K562 (cell line): ENCODE measurements around the gene METTL21C. TPM values are rescaled to one million over a fixed set of nuclear protein-coding genes. Genes with fewer than 3 reads are reported as not detected.
A peak's percentile ranks its signal among the peaks of the same experiment; 100 is the strongest.

Experiments
- ATAC-seq: fragments of 200-7000 bp; cut with Tn5 transposase; 3 replicates; pipeline ENCODE4 v1.9.1; 2020; ENCODE audit warnings: moderate library complexity
- BruUV-seq: library from RNA; stranded (reverse); fragments of 400-500 nt; replicated peaks from 2 replicates; lab custom pipeline; 2021; lab: Mats Ljungman, UMichigan
- CTCF ChIA-PET: fragments of 300-600 bp; formaldehyde crosslinking; extraction: SDS; loops from one replicate; lab custom pipeline; 2021; ENCODE audit warnings: low intra/inter-chr PET ratio; lab: Yijun Ruan, JAX
- POLR2A ChIA-PET: fragments of 300-600, 350-650 bp; sonication (Branson Sonifier 250); formaldehyde crosslinking; extraction: SDS; loops from one replicate; lab custom pipeline; 2021; ENCODE audit warnings: antibody characterized with exemption, inconsistent platforms; lab: Yijun Ruan, JAX
- DNase-seq, 4 experiments: peaks; one replicate each; pipeline versions ENCODE4 v3.0.0 to v3.0.0-alpha.2; 2011 to 2018; ENCODE audit warnings: low spot score in 3 of 4, mixed read lengths in 3 of 4; ENCODE audit errors: extremely low read depth in 1 of 4
- FAIRE-seq: peaks from 2 replicates; lab custom pipeline; 2011; peaks lifted over from hg19 to GRCh38; lab: Jason Lieb, UNC
- H2AFZ ChIP-seq: 2 replicates; pipeline ENCODE4 v1.6.0; 2011; ENCODE audit warnings: low read depth, low read length, control low read depth, inconsistent platforms
- H3K27ac ChIP-seq: fragments of 200-600 bp; 3 replicates; pipeline ENCODE4 v1.8.0; 2011; ENCODE audit warnings: low read depth, mild to moderate bottlenecking, control low read depth, inconsistent platforms, low read length, moderate library complexity, mixed read lengths; ENCODE audit errors: extremely low read depth
- H3K27me3 ChIP-seq, 2 experiments: fragments of 300-600 bp in 1 of 2; 2 replicates in 1 of 2; 3 replicates in 1 of 2; pipeline versions ENCODE4 v1.6.0 to v1.8.0; 2011; ENCODE audit warnings: inconsistent platforms in 2 of 2, low read length in 2 of 2, mild to moderate bottlenecking in 1 of 2, mixed read lengths in 1 of 2, moderate library complexity in 1 of 2; ENCODE audit not compliant: control insufficient read depth in 2 of 2, insufficient read depth in 2 of 2
- H3K36me3 ChIP-seq: fragments of 300-600 bp; 3 replicates; pipeline ENCODE4 v1.8.0; 2011; ENCODE audit warnings: mild to moderate bottlenecking, low read length, inconsistent platforms; ENCODE audit not compliant: control insufficient read depth, insufficient read depth
- H3K4me1 ChIP-seq, 2 experiments: fragments of 200-600 bp in 1 of 2; replicated peaks in 1 of 2; 2 replicates in 1 of 2; 3 replicates in 1 of 2; pipeline versions ENCODE4 v1.5.1 to v1.8.0; 2011; ENCODE audit warnings: inconsistent platforms in 2 of 2, low read length in 2 of 2, mild to moderate bottlenecking in 1 of 2, mixed read lengths in 1 of 2, moderate library complexity in 1 of 2; ENCODE audit not compliant: control insufficient read depth in 2 of 2, insufficient read depth in 2 of 2
- H3K4me2 ChIP-seq: 2 replicates; pipeline ENCODE4 v1.6.1; 2011; ENCODE audit warnings: low read length, control low read depth, inconsistent platforms, mixed read lengths; ENCODE audit not compliant: insufficient read depth
- H3K4me3 ChIP-seq: fragments of 200-600 bp; sonication (generic), shearing (Covaris generic); 2 replicates; pipeline ENCODE4 v1.5.1; 2016; ENCODE audit warnings: control low read depth, inconsistent platforms
- H3K79me2 ChIP-seq: fragments of 200-600 bp; 3 replicates; pipeline ENCODE4 v1.8.0; 2011; ENCODE audit warnings: low read length, inconsistent platforms; ENCODE audit not compliant: control insufficient read depth, insufficient read depth
- H3K9ac ChIP-seq, 2 experiments: 2 replicates each; pipeline versions ENCODE4 v1.6.0 to v1.6.1; 2011; ENCODE audit warnings: low read depth in 2 of 2, low read length in 2 of 2, control low read depth in 1 of 2, inconsistent platforms in 1 of 2, mild to moderate bottlenecking in 1 of 2, mixed read lengths in 1 of 2; ENCODE audit not compliant: insufficient read depth in 1 of 2
- H3K9me1 ChIP-seq: one replicate; pipeline ENCODE4 v1.6.0; 2011; ENCODE audit warnings: inconsistent platforms, mild to moderate bottlenecking, low read length, moderate library complexity; ENCODE audit not compliant: control insufficient read depth, insufficient read depth
- H3K9me3 ChIP-seq: replicated peaks from 2 replicates; pipeline ENCODE4 v1.5.1; 2011; ENCODE audit warnings: low read depth, low read length, inconsistent platforms; ENCODE audit not compliant: control insufficient read depth, insufficient read depth
- H4K20me1 ChIP-seq: replicated peaks from 2 replicates; pipeline ENCODE4 v1.6.1; 2011; ENCODE audit warnings: low read length, inconsistent platforms, mixed read lengths; ENCODE audit not compliant: control insufficient read depth, insufficient read depth
- CBX8 ChIP-seq: fragments of 200-600 bp; sonication (generic); IDR thresholded peaks from 2 replicates; pipeline ENCODE4 v1.6.1; 2012; ENCODE audit warnings: borderline replicate concordance, mixed run types, low read depth, mild to moderate bottlenecking, moderate library complexity, mixed read lengths, low read length, control low read depth, inconsistent platforms; ENCODE audit not compliant: poor library complexity, severe bottlenecking; ENCODE audit errors: extremely low read depth
- FOXP4 ChIP-seq: sonication (generic); formaldehyde crosslinking; IDR thresholded peaks from 2 replicates; pipeline ENCODE4 v1.8.0; 2022; ENCODE audit warnings: mild to moderate bottlenecking, missing genetic modification reagents, borderline replicate concordance
- HMGXB4 ChIP-seq: sonication (generic); formaldehyde crosslinking; IDR thresholded peaks from 2 replicates; pipeline ENCODE4 v1.8.1; 2023; ENCODE audit warnings: mild to moderate bottlenecking, missing genetic modification reagents
- KLF16 ChIP-seq: IDR thresholded peaks from 2 replicates; pipeline ENCODE4 v1.6.1; 2016; ENCODE audit warnings: antibody characterized with exemption
- NR3C1 ChIP-seq: sonication (generic); formaldehyde crosslinking; IDR thresholded peaks from 2 replicates; pipeline ENCODE4 v1.8.1; 2022; ENCODE audit warnings: missing genetic modification reagents
- POLR2AphosphoS2 ChIP-seq: IDR thresholded peaks from 2 replicates; pipeline ENCODE4 v1.6.1; 2012; ENCODE audit warnings: low read length, improper control_type of control experiment
- POLR2AphosphoS5 ChIP-seq: IDR thresholded peaks from 2 replicates; pipeline ENCODE4 v1.6.1; 2011; ENCODE audit warnings: mild to moderate bottlenecking, low read depth, low read length, moderate library complexity; ENCODE audit not compliant: control insufficient read depth, insufficient read depth
- RBM25 ChIP-seq: fragments of 200-400 bp; formaldehyde crosslinking; IDR thresholded peaks from 2 replicates; pipeline ENCODE4 v1.6.1; 2018; ENCODE audit warnings: low read length, low read depth, moderate library complexity; ENCODE audit not compliant: severe bottlenecking
- ZNF79 ChIP-seq: fragments of 250-450 bp; sonication (Bioruptor Pico); IDR thresholded peaks from 2 replicates; pipeline ENCODE4 v1.4.0; 2020; ENCODE audit warnings: low read depth, mild to moderate bottlenecking, moderate library complexity
- ZSCAN29 ChIP-seq: fragments of 450-650 bp; IDR thresholded peaks from 2 replicates; pipeline ENCODE4 v1.6.1; 2017
- WGBS: fragments of 100-300 bp; shearing (Covaris generic); methylation state at CpG from one replicate; pipeline ENCODE4 v1.1.6; 2016; ENCODE audit warnings: low coverage, mixed read lengths; ENCODE audit not compliant: insufficient coverage; ENCODE audit errors: missing lambda C conversion rate; 5-methylcytosine and 5-hydroxymethylcytosine counted together
- in situ Hi-C: fragments of 300-500 bp; cut with MboI; formaldehyde crosslinking; loops from 4 replicates; pipeline ENCODE4 v1.15.0; 2018; ENCODE audit warnings: inconsistent platforms, mixed read lengths
- intact Hi-C: fragments of 100-400 bp; cut with micrococcal nuclease; formaldehyde crosslinking; loops from 2 replicates; pipeline ENCODE4 v1.14.2; 2022
- polyA plus RNA-seq, 8 experiments: library from polyadenylated mRNA; depleted of rRNA in 4 of 8; stranded (reverse) in 5 of 8; unstranded in 3 of 8; fragments of >200 nt; fragmentation: Nextera tagmentation in 2 of 8; fragmentation: Illumina TruSeq in 1 of 8; extraction: Ambion mirVana in 2 of 8; extraction: Trizol in 1 of 8; gene quantifications; 2 replicates each; pipeline versions ENCODE4 v1.2.1 to v1.2.3, GENCODE V29; 2011 to 2014; ENCODE audit warnings: inconsistent platforms in 1 of 8, missing spikeins in 1 of 8
- total RNA-seq, 7 experiments: library from RNA; depleted of rRNA in 6 of 7; stranded (reverse); fragments of >200 nt in 6 of 7; fragmentation: Illumina TruSeq in 2 of 7; extraction: Trizol in 2 of 7; gene quantifications; 2 replicates each; pipeline versions ENCODE4 v1.2.1 to v1.2.3, GENCODE V29; 2011 to 2021; ENCODE audit warnings: low replicate concordance in 1 of 7
- TF ChIP-seq, protein P1 (sequence below): fragments of 250-450 bp; sonication (Bioruptor Pico); IDR thresholded peaks from 2 replicates; pipeline ENCODE4 v1.4.0; 2020

Gene METTL21C
- total and polyA plus RNA-seq, 9 of the 15 experiments (the other 6 are each of a cell fraction or from before 2014, with no cell fraction given) = not detected

DNA sequence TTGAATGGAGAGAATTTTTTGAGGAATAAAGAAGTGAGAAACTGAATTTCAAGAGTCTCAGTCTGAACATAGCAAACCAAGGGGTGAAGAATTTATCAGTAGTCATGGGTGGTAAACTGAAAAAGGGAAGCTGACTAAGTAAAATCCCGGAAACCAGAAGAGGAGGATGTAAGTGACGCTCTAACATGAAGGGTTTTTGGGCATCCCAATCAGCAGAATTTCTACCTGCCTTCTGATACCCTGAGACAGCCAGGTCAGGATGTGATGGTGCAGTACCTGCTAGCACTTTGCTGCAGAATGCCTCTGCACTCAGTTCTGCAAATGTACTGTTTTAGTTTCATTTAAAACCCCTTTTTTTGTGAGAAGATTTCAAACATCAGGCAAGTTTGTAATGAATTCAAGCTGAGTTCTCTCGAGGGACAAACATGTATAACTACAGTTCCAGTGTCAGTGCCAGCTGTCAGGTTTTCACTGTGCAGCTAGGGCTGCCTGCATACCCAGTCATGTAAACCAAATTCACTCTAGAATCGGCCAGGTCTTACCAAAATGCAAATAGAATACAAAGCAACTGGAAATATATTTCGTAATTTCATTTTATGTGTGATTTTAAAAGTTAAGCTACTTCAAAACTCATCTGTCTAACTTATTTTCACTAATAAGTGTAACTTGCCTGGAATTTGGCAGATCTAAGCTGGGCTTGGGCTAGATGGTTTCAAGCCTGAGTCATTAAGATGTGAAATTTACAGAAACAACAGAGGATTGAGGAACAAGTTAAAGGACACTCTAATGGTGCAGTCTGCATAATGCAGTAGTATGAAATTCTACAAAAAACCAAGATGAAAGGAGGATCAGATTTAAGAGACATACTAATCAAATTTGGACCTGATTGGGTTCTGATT lies 13.8 kb downstream of the METTL21C start:
- peaks cover 34% of the 10 kb centered on the region for H3K36me3 ChIP-seq
- in situ Hi-C loops (no loop called here), intact Hi-C loops (no loop called here)
- no peaks in the 10 kb centered on the region for H4K20me1 ChIP-seq
- H3K27me3 ChIP-seq = no peaks in the 10 kb centered on the region
- ATAC-seq = peak; percentile 69
- H3K4me2 ChIP-seq = no peak overlapping the region
- CTCF ChIA-PET = no interaction called here
- WGBS = 11% methylated on average over 5 of the region's 5 CpGs
- H3K27ac ChIP-seq = no peak overlapping the region
- H3K9me1 ChIP-seq = no peaks in the 10 kb centered on the region
- FAIRE-seq = no peak
- TSS peak; percentile 18 for BruUV-seq
- POLR2A ChIA-PET = interaction anchor here (1.2 kb wide), 1 partner anchor 93 kb away, joined by 3 read pairs; no protein-coding TSS in a partner anchor
- H3K9me3 ChIP-seq = no peaks in the 10 kb centered on the region
- no peak overlapping the region for H3K9ac ChIP-seq
- no peak for DNase-seq
- no peaks in the 10 kb centered on the region for H3K79me2 ChIP-seq
- H2AFZ ChIP-seq = no peak overlapping the region
- no peaks in the 10 kb centered on the region for H3K4me1 ChIP-seq
- no peak overlapping the region for H3K4me3 ChIP-seq
- TF ChIP-seq, protein P1, sequence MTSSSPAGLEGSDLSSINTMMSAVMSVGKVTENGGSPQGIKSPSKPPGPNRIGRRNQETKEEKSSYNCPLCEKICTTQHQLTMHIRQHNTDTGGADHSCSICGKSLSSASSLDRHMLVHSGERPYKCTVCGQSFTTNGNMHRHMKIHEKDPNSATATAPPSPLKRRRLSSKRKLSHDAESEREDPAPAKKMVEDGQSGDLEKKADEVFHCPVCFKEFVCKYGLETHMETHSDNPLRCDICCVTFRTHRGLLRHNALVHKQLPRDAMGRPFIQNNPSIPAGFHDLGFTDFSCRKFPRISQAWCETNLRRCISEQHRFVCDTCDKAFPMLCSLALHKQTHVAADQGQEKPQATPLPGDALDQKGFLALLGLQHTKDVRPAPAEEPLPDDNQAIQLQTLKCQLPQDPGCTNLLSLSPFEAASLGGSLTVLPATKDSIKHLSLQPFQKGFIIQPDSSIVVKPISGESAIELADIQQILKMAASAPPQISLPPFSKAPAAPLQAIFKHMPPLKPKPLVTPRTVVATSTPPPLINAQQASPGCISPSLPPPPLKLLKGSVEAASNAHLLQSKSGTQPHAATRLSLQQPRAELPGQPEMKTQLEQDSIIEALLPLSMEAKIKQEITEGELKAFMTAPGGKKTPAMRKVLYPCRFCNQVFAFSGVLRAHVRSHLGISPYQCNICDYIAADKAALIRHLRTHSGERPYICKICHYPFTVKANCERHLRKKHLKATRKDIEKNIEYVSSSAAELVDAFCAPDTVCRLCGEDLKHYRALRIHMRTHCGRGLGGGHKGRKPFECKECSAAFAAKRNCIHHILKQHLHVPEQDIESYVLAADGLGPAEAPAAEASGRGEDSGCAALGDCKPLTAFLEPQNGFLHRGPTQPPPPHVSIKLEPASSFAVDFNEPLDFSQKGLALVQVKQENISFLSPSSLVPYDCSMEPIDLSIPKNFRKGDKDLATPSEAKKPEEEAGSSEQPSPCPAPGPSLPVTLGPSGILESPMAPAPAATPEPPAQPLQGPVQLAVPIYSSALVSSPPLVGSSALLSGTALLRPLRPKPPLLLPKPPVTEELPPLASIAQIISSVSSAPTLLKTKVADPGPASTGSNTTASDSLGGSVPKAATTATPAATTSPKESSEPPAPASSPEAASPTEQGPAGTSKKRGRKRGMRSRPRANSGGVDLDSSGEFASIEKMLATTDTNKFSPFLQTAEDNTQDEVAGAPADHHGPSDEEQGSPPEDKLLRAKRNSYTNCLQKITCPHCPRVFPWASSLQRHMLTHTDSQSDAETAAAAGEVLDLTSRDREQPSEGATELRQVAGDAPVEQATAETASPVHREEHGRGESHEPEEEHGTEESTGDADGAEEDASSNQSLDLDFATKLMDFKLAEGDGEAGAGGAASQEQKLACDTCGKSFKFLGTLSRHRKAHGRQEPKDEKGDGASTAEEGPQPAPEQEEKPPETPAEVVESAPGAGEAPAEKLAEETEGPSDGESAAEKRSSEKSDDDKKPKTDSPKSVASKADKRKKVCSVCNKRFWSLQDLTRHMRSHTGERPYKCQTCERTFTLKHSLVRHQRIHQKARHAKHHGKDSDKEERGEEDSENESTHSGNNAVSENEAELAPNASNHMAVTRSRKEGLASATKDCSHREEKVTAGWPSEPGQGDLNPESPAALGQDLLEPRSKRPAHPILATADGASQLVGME (CRISPR knock-in tag) = no peak
- TF ChIP-seq CBX8 (no peak), HMGXB4 (CRISPR knock-in tag) (no peak), RBM25 (no peak), NR3C1 (no peak), FOXP4 (CRISPR knock-in tag) (no peak), POLR2AphosphoS2 (peak; percentile 91), POLR2AphosphoS5 (no peak), ZNF79 (CRISPR knock-in tag) (no peak), KLF16 (no peak), ZSCAN29 (no peak)
